Measurements from ENCODE around the gene BNIP5.

Gene BNIP5

DNA sequence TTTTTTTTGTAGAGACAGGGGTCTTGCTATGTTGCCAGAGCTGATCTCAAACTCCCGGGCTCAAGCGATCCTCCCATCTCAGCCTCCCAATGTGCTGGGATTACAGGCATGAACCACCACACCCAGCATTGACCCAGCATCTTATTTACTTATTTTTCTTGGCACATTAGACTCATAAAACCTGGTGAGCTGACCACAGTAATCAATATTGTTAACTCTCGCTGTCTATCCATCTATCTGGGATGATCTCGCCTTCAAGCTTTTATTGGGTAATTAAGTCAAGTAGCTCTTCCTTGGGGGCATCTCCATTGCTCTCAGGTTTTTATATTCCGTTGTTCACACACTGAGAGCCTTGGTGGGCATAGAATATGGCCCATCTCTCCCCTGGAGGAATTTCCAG, 49.8 kb downstream of the BNIP5 start (continued):
- TF ChIP-seq, protein P1, sequence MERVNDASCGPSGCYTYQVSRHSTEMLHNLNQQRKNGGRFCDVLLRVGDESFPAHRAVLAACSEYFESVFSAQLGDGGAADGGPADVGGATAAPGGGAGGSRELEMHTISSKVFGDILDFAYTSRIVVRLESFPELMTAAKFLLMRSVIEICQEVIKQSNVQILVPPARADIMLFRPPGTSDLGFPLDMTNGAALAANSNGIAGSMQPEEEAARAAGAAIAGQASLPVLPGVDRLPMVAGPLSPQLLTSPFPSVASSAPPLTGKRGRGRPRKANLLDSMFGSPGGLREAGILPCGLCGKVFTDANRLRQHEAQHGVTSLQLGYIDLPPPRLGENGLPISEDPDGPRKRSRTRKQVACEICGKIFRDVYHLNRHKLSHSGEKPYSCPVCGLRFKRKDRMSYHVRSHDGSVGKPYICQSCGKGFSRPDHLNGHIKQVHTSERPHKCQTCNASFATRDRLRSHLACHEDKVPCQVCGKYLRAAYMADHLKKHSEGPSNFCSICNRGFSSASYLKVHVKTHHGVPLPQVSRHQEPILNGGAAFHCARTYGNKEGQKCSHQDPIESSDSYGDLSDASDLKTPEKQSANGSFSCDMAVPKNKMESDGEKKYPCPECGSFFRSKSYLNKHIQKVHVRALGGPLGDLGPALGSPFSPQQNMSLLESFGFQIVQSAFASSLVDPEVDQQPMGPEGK (tag by site-specific recombination; IDR thresholded peaks at IDR 0.05): no peak

DNA sequence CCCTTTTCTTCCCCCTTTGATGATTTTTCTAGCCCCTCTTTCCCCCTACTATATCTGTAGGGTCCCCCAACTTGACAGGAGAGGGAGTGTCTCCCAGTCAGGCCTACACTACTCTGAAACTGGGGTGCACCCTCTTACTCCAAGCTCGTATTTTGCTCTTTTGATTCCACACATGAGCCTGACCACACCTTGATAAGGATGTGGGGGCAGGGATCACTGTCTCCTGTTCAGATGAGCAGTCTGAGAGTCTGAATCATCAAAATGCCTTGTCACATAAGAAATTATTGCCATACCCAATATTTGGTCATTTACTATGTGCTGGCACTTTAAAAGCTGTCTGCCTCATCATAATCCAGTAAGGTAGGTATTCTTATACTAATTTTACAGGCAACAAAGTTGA, 50.9 kb downstream of the BNIP5 start:
- TF ChIP-seq ZNF558 (tag by site-specific recombination; IDR thresholded peaks at IDR 0.05) (no peak), ZNF530 (tag by site-specific recombination; IDR thresholded peaks at IDR 0.05; ENCODE audit: low read depth) (no peak), MEIS1 (CRISPR knock-in tag; IDR thresholded peaks at IDR 0.05; ENCODE audit: borderline replicate concordance) (no peak), ZNF155 (tag by site-specific recombination; IDR thresholded peaks at IDR 0.05) (no peak), ZBTB1 (tag by site-specific recombination; IDR thresholded peaks at IDR 0.05) (no peak), ZNF350 (tag by site-specific recombination; IDR thresholded peaks at IDR 0.05) (no peak), ZNF112 (tag by site-specific recombination; IDR thresholded peaks at IDR 0.05) (no peak), EGR2 (tag by site-specific recombination; IDR thresholded peaks at IDR 0.05; ENCODE audit: low read depth) (no peak), ZNF416 (tag by site-specific recombination; IDR thresholded peaks at IDR 0.05) (no peak), KLF7 (tag by site-specific recombination; IDR thresholded peaks at IDR 0.05; ENCODE audit: borderline replicate concordance) (no peak), ZNF175 (tag by site-specific recombination; IDR thresholded peaks at IDR 0.05) (no peak), ZNF658 (tag by site-specific recombination; IDR thresholded peaks at IDR 0.05) (no peak)
- TF ChIP-seq, protein P2, sequence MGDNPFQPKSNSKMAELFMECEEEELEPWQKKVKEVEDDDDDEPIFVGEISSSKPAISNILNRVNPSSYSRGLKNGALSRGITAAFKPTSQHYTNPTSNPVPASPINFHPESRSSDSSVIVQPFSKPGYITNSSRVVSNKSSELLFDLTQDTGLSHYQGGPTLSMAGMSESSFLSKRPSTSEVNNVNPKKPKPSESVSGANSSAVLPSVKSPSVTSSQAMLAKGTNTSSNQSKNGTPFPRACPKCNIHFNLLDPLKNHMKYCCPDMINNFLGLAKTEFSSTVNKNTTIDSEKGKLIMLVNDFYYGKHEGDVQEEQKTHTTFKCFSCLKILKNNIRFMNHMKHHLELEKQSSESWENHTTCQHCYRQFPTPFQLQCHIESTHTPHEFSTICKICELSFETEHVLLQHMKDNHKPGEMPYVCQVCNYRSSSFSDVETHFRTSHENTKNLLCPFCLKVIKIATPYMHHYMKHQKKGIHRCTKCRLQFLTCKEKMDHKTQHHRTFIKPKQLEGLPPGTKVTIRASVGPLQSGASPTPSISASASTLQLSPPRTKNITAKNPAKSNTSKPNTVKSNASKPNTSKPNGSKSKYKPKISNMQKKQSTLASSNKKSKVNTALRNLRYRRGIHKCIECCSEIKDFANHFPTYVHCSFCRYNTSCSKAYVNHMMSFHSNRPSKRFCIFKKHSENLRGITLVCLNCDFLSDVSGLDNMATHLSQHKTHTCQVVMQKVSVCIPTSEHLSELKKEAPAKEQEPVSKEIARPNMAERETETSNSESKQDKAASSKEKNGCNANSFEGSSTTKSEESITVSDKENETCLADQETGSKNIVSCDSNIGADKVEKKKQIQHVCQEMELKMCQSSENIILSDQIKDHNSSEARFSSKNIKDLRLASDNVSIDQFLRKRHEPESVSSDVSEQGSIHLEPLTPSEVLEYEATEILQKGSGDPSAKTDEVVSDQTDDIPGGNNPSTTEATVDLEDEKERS (tag by site-specific recombination; IDR thresholded peaks at IDR 0.05): no peak
- TF ChIP-seq, protein P3, sequence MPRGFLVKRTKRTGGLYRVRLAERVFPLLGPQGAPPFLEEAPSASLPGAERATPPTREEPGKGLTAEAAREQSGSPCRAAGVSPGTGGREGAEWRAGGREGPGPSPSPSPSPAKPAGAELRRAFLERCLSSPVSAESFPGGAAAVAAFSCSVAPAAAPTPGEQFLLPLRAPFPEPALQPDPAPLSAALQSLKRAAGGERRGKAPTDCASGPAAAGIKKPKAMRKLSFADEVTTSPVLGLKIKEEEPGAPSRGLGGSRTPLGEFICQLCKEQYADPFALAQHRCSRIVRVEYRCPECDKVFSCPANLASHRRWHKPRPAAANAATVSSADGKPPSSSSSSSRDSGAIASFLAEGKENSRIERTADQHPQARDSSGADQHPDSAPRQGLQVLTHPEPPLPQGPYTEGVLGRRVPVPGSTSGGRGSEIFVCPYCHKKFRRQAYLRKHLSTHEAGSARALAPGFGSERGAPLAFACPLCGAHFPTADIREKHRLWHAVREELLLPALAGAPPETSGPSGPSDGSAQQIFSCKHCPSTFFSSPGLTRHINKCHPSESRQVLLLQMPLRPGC (tag by site-specific recombination; IDR thresholded peaks at IDR 0.05): no peak
- TF ChIP-seq, protein P4, sequence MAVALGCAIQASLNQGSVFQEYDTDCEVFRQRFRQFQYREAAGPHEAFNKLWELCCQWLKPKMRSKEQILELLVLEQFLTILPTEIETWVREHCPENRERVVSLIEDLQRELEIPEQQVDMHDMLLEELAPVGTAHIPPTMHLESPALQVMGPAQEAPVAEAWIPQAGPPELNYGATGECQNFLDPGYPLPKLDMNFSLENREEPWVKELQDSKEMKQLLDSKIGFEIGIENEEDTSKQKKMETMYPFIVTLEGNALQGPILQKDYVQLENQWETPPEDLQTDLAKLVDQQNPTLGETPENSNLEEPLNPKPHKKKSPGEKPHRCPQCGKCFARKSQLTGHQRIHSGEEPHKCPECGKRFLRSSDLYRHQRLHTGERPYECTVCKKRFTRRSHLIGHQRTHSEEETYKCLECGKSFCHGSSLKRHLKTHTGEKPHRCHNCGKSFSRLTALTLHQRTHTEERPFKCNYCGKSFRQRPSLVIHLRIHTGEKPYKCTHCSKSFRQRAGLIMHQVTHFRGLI (tag by site-specific recombination; IDR thresholded peaks at IDR 0.05): no peak
- TF ChIP-seq, protein P5, sequence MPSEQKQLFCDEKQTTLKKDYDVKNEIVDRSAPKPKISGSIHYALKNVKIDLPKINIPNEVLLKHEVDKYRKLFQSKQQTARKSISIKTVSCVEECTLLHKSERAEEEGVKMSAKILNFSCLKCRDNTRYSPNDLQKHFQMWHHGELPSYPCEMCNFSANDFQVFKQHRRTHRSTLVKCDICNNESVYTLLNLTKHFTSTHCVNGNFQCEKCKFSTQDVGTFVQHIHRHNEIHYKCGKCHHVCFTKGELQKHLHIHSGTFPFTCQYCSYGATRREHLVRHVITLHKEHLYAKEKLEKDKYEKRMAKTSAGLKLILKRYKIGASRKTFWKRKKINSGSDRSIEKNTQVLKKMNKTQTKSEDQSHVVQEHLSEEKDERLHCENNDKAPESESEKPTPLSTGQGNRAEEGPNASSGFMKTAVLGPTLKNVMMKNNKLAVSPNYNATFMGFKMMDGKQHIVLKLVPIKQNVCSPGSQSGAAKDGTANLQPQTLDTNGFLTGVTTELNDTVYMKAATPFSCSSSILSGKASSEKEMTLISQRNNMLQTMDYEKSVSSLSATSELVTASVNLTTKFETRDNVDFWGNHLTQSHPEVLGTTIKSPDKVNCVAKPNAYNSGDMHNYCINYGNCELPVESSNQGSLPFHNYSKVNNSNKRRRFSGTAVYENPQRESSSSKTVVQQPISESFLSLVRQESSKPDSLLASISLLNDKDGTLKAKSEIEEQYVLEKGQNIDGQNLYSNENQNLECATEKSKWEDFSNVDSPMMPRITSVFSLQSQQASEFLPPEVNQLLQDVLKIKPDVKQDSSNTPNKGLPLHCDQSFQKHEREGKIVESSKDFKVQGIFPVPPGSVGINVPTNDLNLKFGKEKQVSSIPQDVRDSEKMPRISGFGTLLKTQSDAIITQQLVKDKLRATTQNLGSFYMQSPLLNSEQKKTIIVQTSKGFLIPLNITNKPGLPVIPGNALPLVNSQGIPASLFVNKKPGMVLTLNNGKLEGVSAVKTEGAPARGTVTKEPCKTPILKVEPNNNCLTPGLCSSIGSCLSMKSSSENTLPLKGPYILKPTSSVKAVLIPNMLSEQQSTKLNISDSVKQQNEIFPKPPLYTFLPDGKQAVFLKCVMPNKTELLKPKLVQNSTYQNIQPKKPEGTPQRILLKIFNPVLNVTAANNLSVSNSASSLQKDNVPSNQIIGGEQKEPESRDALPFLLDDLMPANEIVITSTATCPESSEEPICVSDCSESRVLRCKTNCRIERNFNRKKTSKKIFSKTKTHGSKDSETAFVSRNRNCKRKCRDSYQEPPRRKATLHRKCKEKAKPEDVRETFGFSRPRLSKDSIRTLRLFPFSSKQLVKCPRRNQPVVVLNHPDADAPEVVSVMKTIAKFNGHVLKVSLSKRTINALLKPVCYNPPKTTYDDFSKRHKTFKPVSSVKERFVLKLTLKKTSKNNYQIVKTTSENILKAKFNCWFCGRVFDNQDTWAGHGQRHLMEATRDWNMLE (tag by site-specific recombination; conservative IDR thresholded peaks at IDR 0.05; ENCODE audit: low read depth): no peak
- TF ChIP-seq, protein P6, sequence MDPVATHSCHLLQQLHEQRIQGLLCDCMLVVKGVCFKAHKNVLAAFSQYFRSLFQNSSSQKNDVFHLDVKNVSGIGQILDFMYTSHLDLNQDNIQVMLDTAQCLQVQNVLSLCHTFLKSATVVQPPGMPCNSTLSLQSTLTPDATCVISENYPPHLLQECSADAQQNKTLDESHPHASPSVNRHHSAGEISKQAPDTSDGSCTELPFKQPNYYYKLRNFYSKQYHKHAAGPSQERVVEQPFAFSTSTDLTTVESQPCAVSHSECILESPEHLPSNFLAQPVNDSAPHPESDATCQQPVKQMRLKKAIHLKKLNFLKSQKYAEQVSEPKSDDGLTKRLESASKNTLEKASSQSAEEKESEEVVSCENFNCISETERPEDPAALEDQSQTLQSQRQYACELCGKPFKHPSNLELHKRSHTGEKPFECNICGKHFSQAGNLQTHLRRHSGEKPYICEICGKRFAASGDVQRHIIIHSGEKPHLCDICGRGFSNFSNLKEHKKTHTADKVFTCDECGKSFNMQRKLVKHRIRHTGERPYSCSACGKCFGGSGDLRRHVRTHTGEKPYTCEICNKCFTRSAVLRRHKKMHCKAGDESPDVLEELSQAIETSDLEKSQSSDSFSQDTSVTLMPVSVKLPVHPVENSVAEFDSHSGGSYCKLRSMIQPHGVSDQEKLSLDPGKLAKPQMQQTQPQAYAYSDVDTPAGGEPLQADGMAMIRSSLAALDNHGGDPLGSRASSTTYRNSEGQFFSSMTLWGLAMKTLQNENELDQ (tag by site-specific recombination; IDR thresholded peaks at IDR 0.05; ENCODE audit: low read depth): no peak
- POLR2A ChIA-PET: no interaction called here
- H3K4me3 ChIP-seq (ENCODE audit: low read depth, low read length): no peak overlapping the region
- no peaks in the 10 kb centered on the region for H3K9me3 ChIP-seq (ENCODE audit: control insufficient read depth, insufficient read depth, low read depth, low read length)
- H3K27ac ChIP-seq (ENCODE audit: extremely low read depth, low read depth, low read length): no peak overlapping the region
- H3K4me1 ChIP-seq (ENCODE audit: control insufficient read depth, insufficient read depth, low read length): peaks cover 8% of the 10 kb centered on the region
- H3K36me3 ChIP-seq (ENCODE audit: control insufficient read depth in 2 of 2, insufficient read depth in 1 of 2, low read length in 2 of 2): no peaks in the 10 kb centered on the region
- CTCF ChIA-PET: interaction anchor here (0.7 to 11.4 kb wide), 3 partner anchors 17 to 394 kb away, joined by 3 to 142 read pairs (median 5); no protein-coding TSS in a partner anchor
